ENCODE results near the gene SF1.

Gene SF1

DNA sequence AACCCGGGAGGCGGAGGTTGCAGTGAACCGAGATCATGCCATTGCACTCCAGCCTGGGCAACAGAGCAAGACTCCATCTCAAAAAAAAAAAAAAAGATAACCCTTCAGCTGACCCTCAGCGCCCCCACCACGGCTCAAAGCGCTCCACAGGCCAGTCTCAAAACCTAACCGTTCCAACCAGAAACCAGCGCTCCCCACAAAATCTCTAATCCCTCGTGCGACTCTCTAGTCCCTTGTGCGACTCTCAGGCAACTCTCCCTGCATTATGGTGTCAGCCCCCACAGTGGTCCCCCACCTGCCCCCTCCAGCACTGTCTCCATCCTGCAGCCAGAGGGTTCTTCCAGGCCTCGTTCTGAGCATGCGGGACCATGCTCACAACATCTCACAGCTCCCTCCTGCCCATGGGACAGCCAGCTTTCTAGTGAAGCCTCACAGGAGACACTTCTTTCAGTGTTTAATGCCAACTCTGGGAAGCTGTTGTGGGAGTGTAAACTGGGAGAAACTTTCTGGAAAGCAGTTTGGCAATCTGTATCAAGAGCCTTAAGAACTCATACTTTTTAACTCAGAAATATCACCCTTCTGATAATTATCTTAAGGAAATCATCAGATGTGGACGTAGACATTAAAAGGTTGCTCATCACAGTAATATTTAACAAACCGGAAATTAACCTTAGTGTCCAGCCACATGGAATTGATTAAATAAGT is 30.2 kb downstream of the SF1 start:
- H3K4me3 ChIP-seq (ENCODE audit: low read depth, low read length): no peak overlapping the region
- TF ChIP-seq CTCF (IDR thresholded peaks at IDR 0.05; ENCODE audit: low read depth, low read length): no peak

GRCh38 chr11:64746486-64746885 is 31.9 kb downstream of the SF1 start:
- no peak overlapping the region for H3K4me3 ChIP-seq (ENCODE audit: low read depth, low read length)
- no peak for TF ChIP-seq CTCF (IDR thresholded peaks at IDR 0.05; ENCODE audit: low read depth, low read length)

DNA sequence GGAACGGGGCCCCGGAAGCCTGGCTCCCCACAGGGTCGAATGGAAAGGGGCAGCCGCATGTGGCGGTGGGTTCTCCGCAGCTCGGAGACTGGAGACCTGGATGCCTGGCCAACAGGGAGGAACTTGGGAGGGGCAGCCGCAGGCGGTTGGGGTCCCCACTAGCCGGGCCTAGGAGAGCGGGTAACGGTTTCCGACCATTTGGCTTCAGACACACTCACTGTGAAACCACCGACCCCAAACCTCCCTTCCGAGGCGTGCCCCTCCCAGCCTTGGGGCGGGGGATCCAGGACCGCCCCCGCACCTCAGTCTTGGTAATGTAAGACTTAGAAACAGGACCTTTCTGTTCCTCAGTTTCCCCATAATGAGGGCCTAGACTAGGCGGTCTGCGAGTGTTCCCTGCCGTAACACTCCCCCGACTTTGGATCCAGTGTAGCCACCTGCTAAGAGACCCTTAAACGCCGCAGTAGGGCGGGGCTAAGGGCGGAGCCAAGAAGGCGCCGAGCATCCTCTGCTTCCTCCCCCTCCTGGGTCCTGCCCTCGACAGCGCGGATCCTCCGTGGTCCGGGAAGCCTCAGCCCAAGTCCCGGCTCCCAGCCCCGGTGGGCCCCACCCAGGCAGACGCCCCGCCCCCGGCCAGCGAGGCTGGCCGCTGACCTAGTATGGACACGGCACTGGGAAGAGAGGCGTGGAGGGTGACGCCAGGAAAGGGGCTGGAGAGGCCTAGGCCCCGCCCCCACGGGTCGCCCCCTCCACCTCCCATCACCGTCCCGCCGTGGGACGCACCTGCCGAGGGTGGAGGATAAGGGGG is 32.6 kb downstream of the SF1 start:
- TF ChIP-seq CTCF (IDR thresholded peaks at IDR 0.05; ENCODE audit: low read depth, low read length): no peak
- no peak overlapping the region for H3K4me3 ChIP-seq (ENCODE audit: low read depth, low read length)

GRCh38 chr11:64745189-64745520 is 33.2 kb downstream of the SF1 start:
- H3K4me3 ChIP-seq (ENCODE audit: low read depth, low read length): no peak overlapping the region

DNA sequence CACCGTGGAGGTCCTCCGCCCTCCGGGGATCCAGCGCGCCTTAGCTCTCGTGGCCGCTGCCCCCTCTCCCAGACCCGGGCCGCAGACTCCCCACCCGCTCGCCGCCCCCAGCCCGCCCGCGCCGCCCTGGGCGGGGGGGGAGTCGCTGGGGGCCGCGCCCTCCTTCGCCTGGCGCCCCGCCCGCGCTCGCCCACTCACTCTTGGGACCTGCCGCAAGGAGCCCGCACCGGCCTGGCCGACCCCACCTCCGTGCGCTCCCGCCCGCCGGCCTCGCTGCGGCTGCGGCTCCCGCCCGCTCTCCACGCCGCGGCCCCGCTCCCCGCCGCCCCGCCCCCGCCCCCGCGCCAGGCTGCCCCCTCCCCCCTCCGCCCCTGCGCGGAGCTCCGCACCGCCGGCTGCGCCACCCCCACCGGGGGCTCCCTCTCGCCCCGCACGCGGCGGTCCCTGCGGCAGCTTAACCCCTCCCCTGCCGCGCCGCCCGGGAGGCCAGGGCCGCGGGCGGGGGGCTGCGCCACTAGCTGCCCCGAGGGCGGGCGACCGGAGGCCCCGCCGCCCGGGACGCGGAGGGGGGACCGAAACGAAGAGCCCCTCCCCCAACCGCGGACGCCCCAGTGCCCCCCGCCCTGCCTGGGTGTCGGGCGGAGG is 33.7 kb downstream of the SF1 start:
- H3K4me3 ChIP-seq (ENCODE audit: low read depth, low read length): no peak overlapping the region

More at GRCh38 chr11:64745189-64745520, 33.2 kb downstream of the SF1 start:
- TF ChIP-seq CTCF (IDR thresholded peaks at IDR 0.05; ENCODE audit: low read depth, low read length): no peak

GRCh38 chr11:64743591-64744543 is 34.5 kb downstream of the SF1 start, which contains the start of gene RASGRP2:
Gene RASGRP2, minus strand, starts transcription at chr11:64744142. Its CDS starts 1,276 bp downstream, at chr11:64742866.
- peak; percentile 44 for TF ChIP-seq CTCF (IDR thresholded peaks at IDR 0.05; ENCODE audit: low read depth, low read length)
- H3K4me3 ChIP-seq (ENCODE audit: low read depth, low read length): no peak within 1 kb of the TSS

More for the DNA sequence above, 33.7 kb downstream of the SF1 start:
- no peak for TF ChIP-seq CTCF (IDR thresholded peaks at IDR 0.05; ENCODE audit: low read depth, low read length)
